Stimulated activated naive B cell treated with anti-CD40 and anti-IgM and Interleukin-4, amounts not matched to agents 10 μg/mL and 1 μg/mL and 100 μg/mL, for 72 hours (primary cell): ENCODE measurements around the gene CD276.

ENCODE experiments used
- ATAC-seq, 2 donors: fragments of 150-1000 bp; cut with Tn5 transposase; replicated peaks; 2 replicates each; pipeline ENCODE4 v1.10.0; 2021; ENCODE audit warnings: moderate library complexity in 1 of 2
- DNase-seq: peaks from one replicate; pipeline ENCODE4 v3.0.0; 2021
- H3K27ac Mint-ChIP-seq: one replicate; pipeline ENCODE4 v1.8.0; 2022; ENCODE audit warnings: mild to moderate bottlenecking, mixed read lengths
- H3K27me3 Mint-ChIP-seq, 2 donors: one replicate each; pipeline ENCODE4 v1.8.0; 2022; ENCODE audit warnings: mixed read lengths in 2 of 2
- H3K36me3 Mint-ChIP-seq, 2 donors: one replicate each; pipeline ENCODE4 v1.8.0; 2022; ENCODE audit warnings: mixed read lengths in 2 of 2, mild to moderate bottlenecking in 1 of 2
- H3K4me1 Mint-ChIP-seq, 2 donors: one replicate each; pipeline ENCODE4 v1.8.0; 2022; ENCODE audit warnings: mixed read lengths in 2 of 2, mild to moderate bottlenecking in 1 of 2
- H3K4me3 Mint-ChIP-seq, 2 donors: one replicate each; pipeline ENCODE4 v1.8.0; 2022; ENCODE audit warnings: mild to moderate bottlenecking in 2 of 2, mixed read lengths in 2 of 2, moderate library complexity in 1 of 2
- H3K9me3 Mint-ChIP-seq, 2 donors: one replicate each; pipeline ENCODE4 v1.8.0; 2022; ENCODE audit warnings: mixed read lengths in 2 of 2, mild to moderate bottlenecking in 1 of 2

Gene CD276

DNA sequence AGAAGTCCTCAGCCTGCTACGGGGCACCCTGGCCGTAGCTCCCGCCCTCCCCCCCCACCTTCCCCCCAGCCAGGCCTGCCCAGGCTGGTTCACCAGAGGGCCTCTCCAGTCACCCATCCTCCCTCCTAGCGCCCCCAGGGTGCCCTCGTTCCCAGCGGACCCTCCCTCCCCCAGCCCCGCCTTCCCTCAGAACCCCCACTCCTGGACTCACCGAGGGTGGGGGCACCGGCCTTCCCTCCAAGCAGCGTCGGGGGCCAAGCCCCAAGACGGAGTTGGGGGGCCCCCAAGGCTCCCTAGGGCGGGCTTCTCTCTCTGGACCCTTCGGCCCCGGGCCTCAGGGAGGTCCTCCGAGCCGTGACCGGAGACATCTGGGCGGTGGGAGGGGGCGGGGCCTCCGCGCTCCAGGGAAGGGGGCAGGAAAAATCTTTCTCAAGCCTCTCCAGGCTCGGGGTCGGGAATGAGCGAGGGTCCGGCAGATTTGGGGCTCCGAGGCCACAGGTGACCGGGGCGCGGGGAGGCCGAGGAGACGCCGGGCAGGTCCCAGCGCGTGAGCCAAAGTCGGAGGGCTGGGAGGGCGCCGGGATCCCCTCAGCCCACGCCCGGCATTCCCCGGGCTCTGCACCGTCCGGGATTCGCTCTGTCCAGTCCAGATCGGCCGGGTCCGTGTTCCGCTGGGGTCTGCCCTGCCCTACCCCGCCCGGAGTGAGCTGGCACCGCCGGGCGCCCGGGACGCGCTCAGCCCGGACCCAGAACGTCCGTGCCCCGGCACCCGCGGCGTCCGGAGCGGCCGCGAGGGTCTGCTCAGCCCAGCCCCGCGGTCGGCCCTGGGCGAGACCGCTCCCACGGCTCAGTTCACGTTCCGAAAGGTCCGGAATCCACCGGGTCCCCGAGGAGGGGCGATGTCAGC, 68.0 kb downstream of the CD276 start:
- H3K27ac Mint-ChIP-seq, result no peak overlapping the region
- no peaks in the 10 kb centered on the region for H3K36me3 Mint-ChIP-seq
- H3K4me1 Mint-ChIP-seq, result peaks cover 0 to 6% of the 10 kb centered on the region in 2 donors
- ATAC-seq (peak in 1 of 2 donors; percentile 4), DNase-seq (no peak)
- H3K27me3 Mint-ChIP-seq, result peaks cover 65 to 79% of the 10 kb centered on the region in 2 donors
- no peak overlapping the region for H3K4me3 Mint-ChIP-seq
- no peaks in the 10 kb centered on the region for H3K9me3 Mint-ChIP-seq

DNA sequence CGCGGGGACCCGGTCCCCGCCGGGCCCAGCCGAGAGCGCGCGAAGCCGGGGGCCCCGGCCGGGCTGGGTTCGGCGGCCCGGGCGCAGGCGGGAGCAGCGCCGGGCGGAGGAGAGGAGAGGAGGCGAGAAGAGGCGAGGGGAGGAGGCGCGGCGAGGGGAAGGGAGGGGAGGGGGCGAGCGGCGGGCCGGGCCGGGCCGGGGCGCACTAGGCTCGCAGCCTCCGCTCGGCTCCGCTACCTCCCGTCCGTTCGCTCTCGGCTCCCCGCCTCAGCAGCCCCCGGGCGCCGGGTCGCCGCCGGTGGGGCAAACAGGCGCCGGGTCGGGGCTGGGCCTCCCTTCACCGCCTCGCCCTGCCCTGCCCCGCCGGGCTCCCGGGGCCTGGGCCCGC, 68.6 kb downstream of the CD276 start:
- Mint-ChIP-seq H3K27me3 (peaks cover 65 to 79% of the 10 kb centered on the region in 2 donors), H3K27ac (no peak overlapping the region), H3K4me3 (no peak overlapping the region), H3K4me1 (peaks cover 0 to 6% of the 10 kb centered on the region in 2 donors), H3K9me3 (no peaks in the 10 kb centered on the region), H3K36me3 (no peaks in the 10 kb centered on the region)
- DNase-seq (no peak), ATAC-seq (peak in 1 of 2 donors; percentile 27)

DNA sequence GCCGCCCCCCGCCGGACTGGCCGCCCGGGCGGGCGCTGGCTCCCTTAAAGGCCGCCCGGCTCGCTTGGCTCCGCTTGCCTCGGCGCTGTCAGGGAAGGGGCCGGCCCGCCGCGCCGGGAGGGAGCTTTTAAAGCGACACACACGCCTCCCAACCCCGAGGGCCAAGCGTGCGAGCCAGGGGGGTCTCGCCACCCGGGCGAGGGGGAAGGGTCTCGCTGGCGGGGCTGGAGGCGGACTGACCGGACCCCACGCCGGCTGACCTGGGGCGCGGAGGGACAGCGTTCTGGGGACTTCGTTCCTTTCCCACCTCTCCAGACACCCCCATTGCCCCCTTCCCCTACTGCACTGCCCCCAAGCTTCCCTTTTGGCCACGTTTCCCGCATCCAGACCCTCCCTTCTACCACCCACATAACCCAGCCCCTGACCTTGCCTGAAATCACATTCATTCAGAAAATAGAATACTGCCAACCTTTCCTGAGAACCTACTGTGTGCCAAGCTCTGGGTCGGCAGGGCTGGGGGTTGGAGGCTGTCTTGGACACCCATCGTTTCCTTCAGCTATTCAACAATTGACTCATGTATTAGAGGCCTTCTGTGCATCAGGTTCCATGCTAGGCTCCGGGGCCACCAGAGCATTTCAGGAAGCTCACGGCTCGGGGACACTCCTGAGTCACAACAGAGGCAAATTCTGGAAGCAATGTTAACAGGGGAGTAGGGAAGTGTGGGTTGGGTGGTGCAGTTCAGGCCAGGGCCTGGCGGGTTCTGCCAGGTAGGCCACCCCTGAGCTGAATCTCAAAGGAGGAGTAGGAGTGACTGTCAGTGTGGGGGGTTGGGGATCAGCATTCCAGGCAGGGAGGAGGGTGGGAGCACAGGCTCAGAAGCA, 69.3 kb downstream of the CD276 start, which contains the start of gene INSYN1:
Gene INSYN1, minus strand, starts transcription at position 102 of the 881 bp plus-strand sequence. CDS start 2,221 bp downstream, outside the sequence.
- Mint-ChIP-seq H3K4me3 (peak within 1 kb of the TSS in 1 of 2 donors; percentile 3), H3K36me3 (no peaks in the 10 kb centered on the region)
- DNase-seq, result no peak

DNA sequence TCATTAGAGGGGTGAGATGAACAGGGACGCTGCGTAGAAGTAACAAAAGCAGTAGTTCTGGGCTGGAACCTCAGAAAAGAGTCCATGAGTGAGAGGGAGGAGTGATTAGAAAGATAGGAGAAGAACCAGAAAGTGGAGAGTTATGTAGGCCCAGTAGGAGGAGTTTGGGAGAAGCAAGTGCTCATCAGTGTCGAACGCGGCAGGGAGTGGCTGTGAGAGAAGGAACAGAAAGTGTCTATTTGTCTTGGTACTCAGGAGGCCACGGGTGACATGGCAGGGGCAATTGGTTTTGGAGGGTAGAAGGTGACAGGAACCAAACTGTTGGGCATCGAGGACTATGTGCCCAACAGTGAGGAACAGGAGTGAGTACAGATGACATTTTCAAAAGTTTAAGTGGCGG, 70.3 kb downstream of the CD276 start:
- DNase-seq (no peak), ATAC-seq (no peak)
- Mint-ChIP-seq H3K36me3 (no peaks in the 10 kb centered on the region), H3K9me3 (no peaks in the 10 kb centered on the region), H3K27me3 (peaks cover 53 to 64% of the 10 kb centered on the region in 2 donors), H3K4me3 (no peak overlapping the region), H3K4me1 (peaks cover 0 to 6% of the 10 kb centered on the region in 2 donors), H3K27ac (no peak overlapping the region)

More for the DNA sequence above, 69.3 kb downstream of the CD276 start, which contains the start of gene INSYN1:
- peaks cover 0 to 6% of the 10 kb centered on the region in 2 donors for H3K4me1 Mint-ChIP-seq
- no peak within 1 kb of the TSS for H3K27ac Mint-ChIP-seq
- peaks cover 61 to 74% of the 10 kb centered on the region in 2 donors for H3K27me3 Mint-ChIP-seq
- H3K9me3 Mint-ChIP-seq, result no peaks in the 10 kb centered on the region
- ATAC-seq, result no peak

DNA sequence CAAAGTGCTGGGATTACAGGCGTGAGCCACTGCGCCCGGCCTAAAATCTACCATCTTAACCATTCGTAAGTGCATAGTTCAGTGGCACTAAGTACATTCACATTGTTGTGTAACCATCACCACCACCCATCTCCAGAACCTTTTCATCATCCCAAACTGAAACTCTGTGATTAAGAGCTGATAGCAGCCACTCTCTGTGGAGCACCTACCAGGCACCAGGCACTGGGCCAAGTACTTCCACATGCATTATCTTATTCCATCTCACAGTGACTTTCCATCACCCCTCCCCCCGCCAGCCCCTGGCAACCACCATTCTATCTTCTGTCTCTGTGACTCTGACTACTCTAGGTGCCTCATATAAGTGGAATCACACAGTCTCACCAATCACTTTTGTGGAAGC, 71.3 kb downstream of the CD276 start:
- DNase-seq (no peak), ATAC-seq (no peak)
- Mint-ChIP-seq H3K4me3 (no peak overlapping the region), H3K4me1 (peaks cover 0 to 6% of the 10 kb centered on the region in 2 donors), H3K27ac (no peak overlapping the region), H3K9me3 (no peaks in the 10 kb centered on the region), H3K27me3 (peaks cover 46 to 54% of the 10 kb centered on the region in 2 donors), H3K36me3 (no peaks in the 10 kb centered on the region)

DNA sequence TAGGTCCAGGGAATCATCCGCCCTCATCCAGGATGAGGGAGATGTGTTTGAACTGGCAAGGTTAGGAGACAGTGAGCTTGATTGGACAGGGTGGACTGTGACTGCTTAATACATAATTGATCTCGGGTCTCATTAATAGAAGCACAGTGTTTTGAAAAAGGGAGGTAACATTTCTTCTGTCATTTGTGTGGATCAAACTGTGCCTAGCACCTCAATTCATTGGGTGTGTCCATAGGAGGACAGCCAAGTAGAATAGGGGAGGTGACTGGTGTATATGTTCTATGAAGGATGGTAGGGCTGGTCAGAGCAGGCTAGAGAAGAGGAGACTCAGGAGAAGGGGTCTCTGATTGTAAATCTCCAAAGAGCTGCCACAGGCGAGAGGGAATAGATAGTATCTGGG, 71.8 kb downstream of the CD276 start:
- DNase-seq, result no peak
- H3K27me3 Mint-ChIP-seq, result peaks cover 42 to 49% of the 10 kb centered on the region in 2 donors
- ATAC-seq, result no peak

GRCh38 chr15:73756390-73756789, 72.2 kb downstream of the CD276 start:
- DNase-seq (no peak), ATAC-seq (no peak)
- Mint-ChIP-seq H3K27me3 (peaks cover 37 to 45% of the 10 kb centered on the region in 2 donors), H3K9me3 (no peaks in the 10 kb centered on the region), H3K4me1 (peaks cover 0 to 5% of the 10 kb centered on the region in 2 donors), H3K4me3 (no peak overlapping the region), H3K36me3 (no peaks in the 10 kb centered on the region), H3K27ac (no peak overlapping the region)

More for the DNA sequence above, 71.8 kb downstream of the CD276 start:
- no peak overlapping the region for H3K27ac Mint-ChIP-seq
- no peak overlapping the region for H3K4me3 Mint-ChIP-seq
- no peaks in the 10 kb centered on the region for H3K9me3 Mint-ChIP-seq
- H3K36me3 Mint-ChIP-seq, result no peaks in the 10 kb centered on the region
- peaks cover 0 to 6% of the 10 kb centered on the region in 2 donors for H3K4me1 Mint-ChIP-seq

GRCh38 chr15:73756947-73757513, 72.8 kb downstream of the CD276 start:
- Mint-ChIP-seq H3K4me1 (peaks cover 0 to 4% of the 10 kb centered on the region in 2 donors), H3K4me3 (no peak overlapping the region), H3K9me3 (no peaks in the 10 kb centered on the region), H3K27ac (no peak overlapping the region), H3K27me3 (peaks cover 35 to 41% of the 10 kb centered on the region in 2 donors), H3K36me3 (no peaks in the 10 kb centered on the region)
- ATAC-seq (no peak), DNase-seq (no peak)

GRCh38 chr15:73757571-73757970, 73.4 kb downstream of the CD276 start:
- peaks cover 0 to 4% of the 10 kb centered on the region in 2 donors for H3K4me1 Mint-ChIP-seq
- no peak for DNase-seq
- H3K27ac Mint-ChIP-seq, result no peak overlapping the region
- H3K36me3 Mint-ChIP-seq, result no peaks in the 10 kb centered on the region
- H3K4me3 Mint-ChIP-seq, result no peak overlapping the region
- peaks cover 35 to 41% of the 10 kb centered on the region in 2 donors for H3K27me3 Mint-ChIP-seq
- ATAC-seq, result no peak
- no peaks in the 10 kb centered on the region for H3K9me3 Mint-ChIP-seq

DNA sequence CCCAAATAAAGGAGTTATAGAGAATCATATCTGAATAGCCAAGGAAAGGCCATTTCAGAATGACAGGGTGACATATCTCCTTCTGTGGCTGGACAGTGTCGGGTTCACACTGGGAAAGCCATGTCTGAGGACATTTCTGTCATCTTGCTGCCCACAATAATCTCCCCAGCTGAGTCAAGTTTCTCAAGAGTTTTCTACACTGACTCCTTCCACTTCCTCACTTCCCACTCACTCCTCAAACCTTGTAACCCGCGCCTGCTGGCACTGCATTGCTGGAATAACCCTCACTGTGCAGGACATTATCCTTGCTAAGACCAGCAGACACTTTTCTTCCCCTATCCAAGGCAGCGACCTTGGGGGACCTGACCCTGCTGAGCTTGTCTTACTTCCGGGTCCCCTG, 74.3 kb downstream of the CD276 start:
- Mint-ChIP-seq H3K27me3 (peaks cover 33 to 39% of the 10 kb centered on the region in 2 donors), H3K36me3 (no peaks in the 10 kb centered on the region), H3K4me3 (no peak overlapping the region), H3K27ac (no peak overlapping the region), H3K4me1 (peaks cover 0 to 4% of the 10 kb centered on the region in 2 donors), H3K9me3 (no peaks in the 10 kb centered on the region)
- DNase-seq (no peak), ATAC-seq (no peak)

DNA sequence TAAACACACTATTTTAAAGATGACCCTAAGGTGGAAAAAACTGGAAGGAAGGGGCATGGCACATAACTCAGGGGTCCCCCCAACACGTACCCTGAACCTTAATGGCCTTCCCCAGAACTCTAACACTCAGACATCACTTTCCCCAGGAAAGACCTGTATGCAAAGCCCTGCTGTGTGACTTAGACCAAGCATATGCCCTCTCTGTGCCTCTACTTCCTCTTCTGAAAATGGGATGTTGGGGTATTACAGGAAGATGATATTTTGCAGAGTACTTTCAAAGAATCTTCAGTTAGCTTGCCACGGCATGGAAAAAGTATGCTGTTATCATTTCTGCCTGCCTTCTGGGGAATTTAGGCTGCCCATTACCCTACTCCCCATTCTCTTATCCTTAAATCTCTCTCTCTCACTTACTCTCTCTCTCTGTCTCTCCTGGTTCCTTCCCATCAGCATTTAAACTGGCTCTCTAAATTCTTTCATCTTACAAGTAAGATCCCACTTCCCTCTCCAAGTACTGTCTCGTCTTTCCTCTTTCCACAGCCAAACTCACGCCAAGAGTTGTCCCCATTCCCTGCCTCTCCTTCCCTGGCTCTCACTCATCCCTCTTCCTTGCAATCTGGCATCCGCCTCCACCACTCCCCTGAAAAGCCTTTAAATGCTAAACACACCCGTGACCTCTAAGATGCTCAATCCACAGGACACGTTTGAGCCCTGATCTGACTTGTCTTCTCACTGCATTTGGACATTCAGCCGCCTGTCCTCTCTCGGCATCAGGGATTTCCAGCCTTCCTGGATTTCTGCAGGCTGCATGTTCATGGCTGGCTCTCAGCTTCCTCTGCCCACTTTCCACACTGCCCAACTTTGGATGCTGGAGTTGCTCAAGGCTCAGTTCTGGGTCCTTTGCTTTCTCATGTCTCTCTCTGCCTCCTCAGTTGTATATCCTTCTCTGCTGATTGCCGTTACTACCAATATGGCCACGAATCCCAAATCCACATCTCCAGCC, 76.4 kb downstream of the CD276 start:
- Mint-ChIP-seq H3K27me3 (peaks cover 20 to 22% of the 10 kb centered on the region in 2 donors), H3K36me3 (no peaks in the 10 kb centered on the region), H3K9me3 (no peaks in the 10 kb centered on the region), H3K4me3 (no peak overlapping the region), H3K4me1 (no peaks in the 10 kb centered on the region), H3K27ac (no peak overlapping the region)
- ATAC-seq (no peak), DNase-seq (no peak)

- peaks cover 17 to 18% of the 10 kb centered on the region in 2 donors for H3K27me3 Mint-ChIP-seq
- H3K4me1 Mint-ChIP-seq, result no peaks in the 10 kb centered on the region
- DNase-seq (no peak), ATAC-seq (no peak)
- no peak overlapping the region for H3K27ac Mint-ChIP-seq
- no peaks in the 10 kb centered on the region for H3K36me3 Mint-ChIP-seq
- H3K9me3 Mint-ChIP-seq, result no peaks in the 10 kb centered on the region
- no peak overlapping the region for H3K4me3 Mint-ChIP-seq
Measured at GRCh38 chr15:73763931-73764330, 79.7 kb downstream of the CD276 start.
